H1 (cell line): ENCODE measurements around the gene UBN2. TPM values are rescaled to one million over a fixed set of nuclear protein-coding genes. Genes with fewer than 3 reads are reported as not detected.

ENCODE experiments used
- CTCF ChIA-PET: fragments of 300-600 bp; sonication (Branson Sonifier 250); formaldehyde crosslinking; loops from one replicate; lab custom pipeline; 2021; ENCODE audit not compliant: partially characterized antibody; lab: Charles Lee
- POLR2A ChIA-PET: fragments of 300-600 bp; sonication (Branson Sonifier 250); formaldehyde crosslinking; loops from one replicate; lab custom pipeline; 2021; ENCODE audit warnings: inconsistent platforms; ENCODE audit not compliant: partially characterized antibody; lab: Charles Lee
- DNase-seq, 2 experiments: peaks; one replicate each; pipeline versions ENCODE4 v3.0.0 to v3.0.0-alpha.2; 2010 to 2022; ENCODE audit warnings: low spot score in 2 of 2, low read depth in 1 of 2, mixed read lengths in 1 of 2
- FAIRE-seq: peaks from 2 replicates; lab custom pipeline; 2011; peaks lifted over from hg19 to GRCh38; lab: Jason Lieb, UNC
- H2AFZ ChIP-seq: 2 replicates; pipeline ENCODE4 v1.8.1; 2012; ENCODE audit warnings: low read length, inconsistent platforms
- H2AK5ac ChIP-seq: 2 replicates; pipeline ENCODE4 v1.6.1; 2013; ENCODE audit warnings: low read depth, low read length
- H2BK120ac ChIP-seq: replicated peaks from 2 replicates; pipeline ENCODE3; 2013; ENCODE audit warnings: low read depth, low read length, inconsistent platforms
- H2BK12ac ChIP-seq: 2 replicates; pipeline ENCODE4 v1.6.1; 2013; ENCODE audit warnings: low read depth, low read length
- H2BK15ac ChIP-seq: 2 replicates; pipeline ENCODE4 v1.6.1; 2013; ENCODE audit warnings: low read length
- H2BK20ac ChIP-seq: 2 replicates; pipeline ENCODE4 v1.6.1; 2013; ENCODE audit warnings: low read length
- H2BK5ac ChIP-seq: 2 replicates; pipeline ENCODE4 v1.6.1; 2013; ENCODE audit warnings: low read depth, low read length
- H3K14ac ChIP-seq: 2 replicates; pipeline ENCODE4 v1.6.1; 2013; ENCODE audit warnings: inconsistent platforms; ENCODE audit not compliant: insufficient read length
- H3K18ac ChIP-seq: 2 replicates; pipeline ENCODE4 v1.6.1; 2013; ENCODE audit warnings: low read length; ENCODE audit errors: extremely low read depth
- H3K23ac ChIP-seq: 2 replicates; pipeline ENCODE4 v1.6.1; 2013; ENCODE audit warnings: inconsistent platforms; ENCODE audit not compliant: insufficient read length
- H3K23me2 ChIP-seq: 2 replicates; pipeline ENCODE4 v1.6.1; 2013; ENCODE audit warnings: low read depth, low read length
- H3K27ac ChIP-seq: 2 replicates; pipeline ENCODE4 v1.6.1; 2011; ENCODE audit warnings: low read depth, low read length, inconsistent platforms
- H3K27me3 ChIP-seq, 4 experiments: replicated peaks in 1 of 4; 1 replicate in 1 of 4; 2 replicates in 3 of 4; pipeline versions ENCODE4 v1.6.1 to v1.8.1; 2011 to 2013; ENCODE audit warnings: low read length in 3 of 4, mild to moderate bottlenecking in 3 of 4, inconsistent platforms in 2 of 4, mixed read lengths in 2 of 4, moderate library complexity in 1 of 4; ENCODE audit not compliant: control insufficient read depth in 3 of 4, insufficient read depth in 3 of 4; ENCODE audit errors: extremely low read depth in 1 of 4
- H3K36me3 ChIP-seq, 4 experiments: 2 replicates each; pipeline versions ENCODE4 v1.6.1 to v1.8.1; 2011 to 2013; ENCODE audit warnings: mild to moderate bottlenecking in 4 of 4, low read length in 3 of 4, moderate library complexity in 2 of 4, control low read depth in 1 of 4, inconsistent platforms in 1 of 4; ENCODE audit not compliant: insufficient read depth in 4 of 4, control insufficient read depth in 2 of 4
- H3K4ac ChIP-seq: replicated peaks from 2 replicates; pipeline ENCODE3; 2013; ENCODE audit warnings: low read length, low read depth, mixed read lengths, inconsistent platforms; ENCODE audit not compliant: insufficient read length
- H3K4me1 ChIP-seq, 4 experiments: replicated peaks in 1 of 4; 1 replicate in 1 of 4; 2 replicates in 3 of 4; pipeline versions ENCODE4 v1.6.1 to v1.8.1; 2011 to 2013; ENCODE audit warnings: low read length in 3 of 4, inconsistent platforms in 2 of 4, mixed read lengths in 1 of 4; ENCODE audit not compliant: insufficient read depth in 4 of 4, control insufficient read depth in 3 of 4
- H3K4me2 ChIP-seq, 2 experiments: 2 replicates each; pipeline versions ENCODE4 v1.6.1 to v1.8.1; 2011 to 2013; ENCODE audit warnings: low read depth in 2 of 2, low read length in 2 of 2, control low read depth in 1 of 2, inconsistent platforms in 1 of 2, mild to moderate bottlenecking in 1 of 2; ENCODE audit not compliant: insufficient read depth in 1 of 2
- H3K4me3 ChIP-seq, 4 experiments: fragments of 200-600, 300-600 bp in 1 of 4; sonication (generic), shearing (Covaris generic), sonication (Bioruptor Twin) in 1 of 4; 2 replicates each; pipeline versions ENCODE4 v1.5.1 to v1.8.1; 2011 to 2016; ENCODE audit warnings: low read length in 4 of 4, low read depth in 3 of 4, control low read depth in 2 of 4, inconsistent platforms in 2 of 4, mild to moderate bottlenecking in 2 of 4, mixed read lengths in 1 of 4, moderate library complexity in 1 of 4; ENCODE audit not compliant: insufficient read depth in 2 of 4; ENCODE audit errors: extremely low read depth in 1 of 4
- H3K56ac ChIP-seq: replicated peaks from 2 replicates; pipeline ENCODE3; 2013; ENCODE audit warnings: low read depth, mild to moderate bottlenecking, mixed read lengths, low read length, inconsistent platforms; ENCODE audit not compliant: insufficient read length
- H3K79me1 ChIP-seq: 2 replicates; pipeline ENCODE4 v1.6.1; 2013; ENCODE audit warnings: low read depth, low read length, control low read depth
- H3K79me2 ChIP-seq, 2 experiments: 2 replicates each; pipeline versions ENCODE4 v1.6.1 to v1.8.1; 2012 to 2013; ENCODE audit warnings: low read length in 2 of 2, mild to moderate bottlenecking in 2 of 2, inconsistent platforms in 1 of 2; ENCODE audit not compliant: insufficient read depth in 2 of 2, control insufficient read depth in 1 of 2
- H3K9ac ChIP-seq, 4 experiments: replicated peaks in 1 of 4; 1 replicate in 1 of 4; 2 replicates in 3 of 4; pipeline versions ENCODE4 v1.6.1 to v1.8.1; 2011 to 2013; ENCODE audit warnings: low read depth in 3 of 4, low read length in 3 of 4, control low read depth in 2 of 4, mild to moderate bottlenecking in 2 of 4, moderate library complexity in 2 of 4, inconsistent platforms in 1 of 4; ENCODE audit errors: extremely low read depth in 1 of 4
- H3K9me3 ChIP-seq, 2 experiments: 2 replicates each; pipeline versions ENCODE4 v1.6.1 to v1.8.1; 2012 to 2013; ENCODE audit warnings: mild to moderate bottlenecking in 2 of 2, moderate library complexity in 2 of 2, control low read depth in 1 of 2, inconsistent platforms in 1 of 2, low read depth in 1 of 2, low read length in 1 of 2, mixed read lengths in 1 of 2; ENCODE audit not compliant: insufficient read depth in 2 of 2
- H4K20me1 ChIP-seq, 2 experiments: replicated peaks in 1 of 2; 2 replicates each; pipeline versions ENCODE3 to v1.8.1; 2011 to 2013; ENCODE audit warnings: inconsistent platforms in 2 of 2, low read length in 2 of 2, mild to moderate bottlenecking in 1 of 2; ENCODE audit not compliant: insufficient read depth in 2 of 2, control insufficient read depth in 1 of 2
- H4K5ac ChIP-seq: 2 replicates; pipeline ENCODE4 v1.6.1; 2013; ENCODE audit warnings: low read length, low read depth, mixed read lengths, inconsistent platforms; ENCODE audit not compliant: insufficient read length
- H4K8ac ChIP-seq: 2 replicates; pipeline ENCODE4 v1.8.0; 2013; ENCODE audit warnings: mild to moderate bottlenecking, moderate library complexity, low read length, inconsistent platforms; ENCODE audit not compliant: insufficient read depth; ENCODE audit errors: extremely low read depth
- H4K91ac ChIP-seq: replicated peaks from 2 replicates; pipeline ENCODE3; 2013; ENCODE audit warnings: low read length, mixed read lengths, inconsistent platforms; ENCODE audit not compliant: insufficient read length
- CBX5 ChIP-seq: fragments of 300-800, 300-1000 bp; sonication (generic); IDR thresholded peaks from 2 replicates; pipeline ENCODE4 v1.7.1; 2016; ENCODE audit warnings: antibody characterized with exemption, low read length, low read depth
- CTCF ChIP-seq, 3 experiments: IDR thresholded peaks; 1 replicate in 2 of 3; 2 replicates in 1 of 3; pipeline versions ENCODE4 v1.5.1 to v1.6.1; 2011; ENCODE audit warnings: low read length in 3 of 3, mild to moderate bottlenecking in 3 of 3, inconsistent platforms in 2 of 3, low read depth in 1 of 3, moderate library complexity in 1 of 3; ENCODE audit not compliant: insufficient read depth in 1 of 3; ENCODE audit errors: control extremely low read depth in 1 of 3
- EP300 ChIP-seq, 2 experiments: IDR thresholded peaks; 1 replicate in 1 of 2; 2 replicates in 1 of 2; pipeline ENCODE4 v1.6.1; 2011 to 2012; ENCODE audit warnings: low read depth in 2 of 2, low read length in 2 of 2, mild to moderate bottlenecking in 2 of 2, borderline replicate concordance in 1 of 2, inconsistent platforms in 1 of 2, moderate library complexity in 1 of 2
- JUND ChIP-seq: IDR thresholded peaks from 2 replicates; pipeline ENCODE4 v1.6.1; 2011; ENCODE audit warnings: mild to moderate bottlenecking, improper control_type of control experiment, low read length
- KDM1A ChIP-seq: fragments of 200-600, 300-600 bp; sonication (generic); IDR thresholded peaks from 2 replicates; pipeline ENCODE4 v1.7.1; 2016; ENCODE audit warnings: mild to moderate bottlenecking, low read length, borderline replicate concordance
- RBBP5 ChIP-seq: IDR thresholded peaks from 2 replicates; pipeline ENCODE4 v1.7.1; 2012; ENCODE audit warnings: low read depth, mild to moderate bottlenecking, inconsistent platforms, low read length, moderate library complexity, borderline replicate concordance
- RXRA ChIP-seq: IDR thresholded peaks from 2 replicates; pipeline ENCODE4 v1.6.1; 2011; ENCODE audit warnings: low read depth, mild to moderate bottlenecking, low read length, moderate library complexity; ENCODE audit not compliant: insufficient read depth
- SP1 ChIP-seq: IDR thresholded peaks from 2 replicates; pipeline ENCODE4 v1.6.1; 2011; ENCODE audit warnings: low read depth, low read length
- TBP ChIP-seq: IDR thresholded peaks from 2 replicates; pipeline ENCODE4 v1.6.1; 2011; ENCODE audit warnings: low read depth, low read length, improper control_type of control experiment
- WGBS, 2 experiments: shearing (Covaris generic) in 1 of 2; methylation state at CpG; one replicate each; pipeline versions ENCODE4 v1.1.6 to v1.1.7; 2013 to 2015; ENCODE audit warnings: low lambda C conversion rate in 2 of 2, mixed read lengths in 2 of 2, inconsistent platforms in 1 of 2, low coverage in 1 of 2, missing lambda C conversion rate in 1 of 2; ENCODE audit not compliant: insufficient replicate concordance in 2 of 2, insufficient coverage in 1 of 2, insufficient read length in 1 of 2; ENCODE audit errors: extremely low coverage in 1 of 2, missing lambda C conversion rate in 1 of 2; 5-methylcytosine and 5-hydroxymethylcytosine counted together
- polyA plus RNA-seq, 7 experiments: library from polyadenylated mRNA; depleted of rRNA in 3 of 7; stranded (reverse) in 5 of 7; unstranded in 2 of 7; fragments of >200 nt in 5 of 7; fragments of 200-250 nt in 2 of 7; gene quantifications; 1 replicate in 5 of 7; 2 replicates in 1 of 7; 4 replicates in 1 of 7; pipeline versions ENCODE4 v1.2.1 to v1.2.3, GENCODE V29; 2011 to 2013; ENCODE audit warnings: missing spikeins in 2 of 7, mixed read lengths in 2 of 7
- total RNA-seq: library from RNA; stranded (reverse); fragmentation: NEBNext Ultra II Directional; extraction: Animal tissue kit (Norgen Biotek cat#: 25700); gene quantifications from 2 replicates; pipeline ENCODE4 v1.2.1, GENCODE V29; 2021

UBN2 gene
- total and polyA plus RNA-seq, 2 of the 8 experiments (the other 6 are each of a cell fraction or from before 2014, with no cell fraction given), result 4.1 to 39.6 TPM

GRCh38 chr7:139354729-139355128 is 123.7 kb downstream of the UBN2 start:
- no peaks in the 10 kb centered on the region; the same call in 1 of the 2 replicates for H3K23me2 ChIP-seq
- no peak overlapping the region for H3K56ac ChIP-seq
- no peak overlapping the region for H4K91ac ChIP-seq
- no peaks in the 10 kb centered on the region for H3K9me3 ChIP-seq
- no peak overlapping the region for H2BK12ac ChIP-seq
- no peaks in the 10 kb centered on the region; a peak in 1 of 8 replicates for H3K36me3 ChIP-seq
- H3K4me2 ChIP-seq, result no peak overlapping the region
- H3K79me1 ChIP-seq, result no peaks in the 10 kb centered on the region
- no peak overlapping the region for H2BK120ac ChIP-seq
- no peaks in the 10 kb centered on the region for H3K79me2 ChIP-seq
- H3K4me3 ChIP-seq, result no peak overlapping the region
- H4K5ac ChIP-seq, result no peak overlapping the region
- 91% methylated on average over 2 of the region's 2 CpGs; no CpG with 5 or more reads in 1 of the 2 experiments for WGBS, 2 experiments
- H4K20me1 ChIP-seq, result no peaks in the 10 kb centered on the region
- H2BK15ac ChIP-seq, result no peak overlapping the region
- DNase-seq (no peak), FAIRE-seq (no peak)
- no peak overlapping the region for H3K14ac ChIP-seq
- H3K27me3 ChIP-seq, result no peaks in the 10 kb centered on the region
- no peak overlapping the region for H4K8ac ChIP-seq
- H3K18ac ChIP-seq, result no peak overlapping the region
- H2BK20ac ChIP-seq, result no peak overlapping the region
- no peak overlapping the region for H3K23ac ChIP-seq
- H2AFZ ChIP-seq, result no peak overlapping the region
- H3K4me1 ChIP-seq, result peaks cover 0 to 5% (median 2%) of the 10 kb centered on the region in 4 experiments; a peak in 4 of 7 replicates
- no peak overlapping the region for H3K27ac ChIP-seq
- H2AK5ac ChIP-seq, result no peak overlapping the region
- H2BK5ac ChIP-seq, result no peak overlapping the region
- POLR2A ChIA-PET, result interaction anchor here (0.6 to 2.0 kb wide), 6 partner anchors 9 to 96 kb away, joined by 4 to 5 read pairs (median 4); no protein-coding TSS in a partner anchor
- H3K4ac ChIP-seq, result no peak overlapping the region
- CTCF ChIA-PET, result interaction anchor here (0.6 to 1.4 kb wide), 6 partner anchors 15 to 1493 kb away, joined by 3 to 5 read pairs (median 4); no protein-coding TSS in a partner anchor
- H3K9ac ChIP-seq, result no peak overlapping the region
- TF ChIP-seq TBP (no peak), KDM1A (no peak), EP300 (IDR thresholded peaks at IDR 0.05; ENCODE audit: borderline replicate concordance in 1 of 2, low read depth in 2 of 2, low read length in 2 of 2) (no peak), SP1 (no peak), RBBP5 (no peak), CTCF (IDR thresholded peaks at IDR 0.05; ENCODE audit: control extremely low read depth in 1 of 3, insufficient read depth in 1 of 3, low read depth in 1 of 3, low read length in 3 of 3) (no peak), CBX5 (no peak), RXRA (no peak), JUND (no peak)
